Measurements from ENCODE around the gene SLC35G2. TPM values are rescaled to one million over a fixed set of nuclear protein-coding genes. Genes with fewer than 3 reads are reported as not detected.

Gene SLC35G2
- total RNA-seq: 7.7 and 12.2 TPM in 2 replicates

DNA sequence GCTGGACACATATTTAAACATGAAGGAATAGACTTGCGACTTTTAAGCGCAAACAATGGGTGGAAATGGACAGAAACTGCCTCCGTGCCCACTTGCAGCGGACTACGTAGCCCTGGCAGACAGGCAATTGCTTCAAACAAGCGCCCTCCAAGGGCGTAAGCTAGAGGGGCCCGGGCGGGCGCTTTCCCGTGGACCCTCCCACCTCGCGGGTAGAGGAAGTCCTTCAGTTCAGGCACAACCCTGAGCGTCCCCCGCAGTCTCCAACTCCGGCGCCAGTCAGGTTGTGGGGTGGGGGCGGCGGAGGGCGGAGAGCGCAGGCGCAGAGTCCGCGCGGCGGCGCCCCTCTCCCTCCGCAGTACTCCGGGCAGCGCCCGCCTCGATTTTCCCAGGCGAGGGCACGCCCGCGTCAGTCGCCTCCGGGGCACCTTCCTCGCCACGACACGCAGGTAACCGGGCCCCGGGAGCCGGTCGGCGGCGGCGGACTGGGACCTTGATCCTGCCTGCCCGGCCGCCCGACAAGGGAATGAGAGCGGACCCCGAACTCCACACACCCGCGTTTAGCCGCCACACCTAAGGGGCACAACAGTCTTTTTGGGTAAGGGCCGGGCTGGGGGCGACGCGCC, at the start of gene SLC35G2:
Gene SLC35G2 (plus strand): TSS at position 358 of the 623 bp plus-strand sequence. CDS start 35,335 bp downstream, outside the sequence.

DNA sequence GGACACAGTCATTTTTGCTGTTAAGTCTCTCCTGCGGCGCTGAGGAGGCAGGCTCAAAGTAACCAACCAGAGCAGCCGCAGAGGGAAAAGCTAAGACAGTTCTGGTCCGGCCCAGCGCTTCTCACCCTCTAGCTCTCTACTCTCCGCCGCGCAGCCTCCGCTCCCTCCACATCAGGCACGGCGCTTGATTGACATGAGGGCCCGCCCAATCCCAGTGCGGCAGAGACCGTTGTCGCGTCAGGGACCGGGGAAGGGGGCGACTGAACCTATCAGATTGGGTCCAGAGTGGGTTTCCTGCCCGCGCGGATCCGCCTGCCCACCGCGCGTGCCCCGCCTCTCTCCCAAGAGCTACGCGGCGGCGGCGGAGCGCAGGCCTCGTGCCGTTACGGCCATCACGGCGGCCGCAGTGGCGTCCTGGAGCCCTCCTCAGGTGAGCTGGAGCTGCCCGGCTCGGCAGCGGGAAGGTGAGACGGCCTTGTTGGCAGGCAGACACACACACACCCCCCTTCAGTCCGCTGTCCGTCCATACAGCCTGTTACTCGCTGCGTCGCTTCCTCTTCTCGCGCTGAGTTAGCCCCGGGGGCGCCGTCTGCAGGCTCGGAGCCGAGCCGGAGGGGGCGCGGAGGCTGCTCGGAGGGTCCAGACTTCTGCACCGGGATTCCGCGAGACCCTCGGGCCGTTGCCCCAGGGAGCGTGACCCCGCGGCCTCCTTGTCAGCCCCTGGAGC, 43.1 kb downstream of the SLC35G2 start, which contains the start of gene NCK1:
Gene NCK1 (plus strand): TSS at position 319 of the 727 bp plus-strand sequence. CDS start 65,794 bp downstream, outside the sequence.

Other genes with a start within 250 kb of the SLC35G2 start
- 22.7 and 26.8 TPM in 2 replicates for gene STAG1, start 66.7 kb upstream of the SLC35G2 start, total RNA-seq
- 30.5 and 53.7 TPM in 2 replicates for gene NCK1, start 43.1 kb downstream of the SLC35G2 start, total RNA-seq
- 0.44 and 0.64 TPM in 2 replicates for gene IL20RB, start 138.9 kb downstream of the SLC35G2 start, total RNA-seq